GM18508 (cell line): ENCODE measurements around the gene CYREN.
A peak's percentile ranks its signal among the peaks of the same experiment; 100 is the strongest.

Experiments used
- ATAC-seq: cut with Tn5 transposase; IDR thresholded peaks from one replicate; pipeline ENCODE4 v1.9.1; 2021; ENCODE audit warnings: moderate number of reproducible peaks; ENCODE audit not compliant: insufficient read depth, unreplicated experiment

The CYREN gene

DNA sequence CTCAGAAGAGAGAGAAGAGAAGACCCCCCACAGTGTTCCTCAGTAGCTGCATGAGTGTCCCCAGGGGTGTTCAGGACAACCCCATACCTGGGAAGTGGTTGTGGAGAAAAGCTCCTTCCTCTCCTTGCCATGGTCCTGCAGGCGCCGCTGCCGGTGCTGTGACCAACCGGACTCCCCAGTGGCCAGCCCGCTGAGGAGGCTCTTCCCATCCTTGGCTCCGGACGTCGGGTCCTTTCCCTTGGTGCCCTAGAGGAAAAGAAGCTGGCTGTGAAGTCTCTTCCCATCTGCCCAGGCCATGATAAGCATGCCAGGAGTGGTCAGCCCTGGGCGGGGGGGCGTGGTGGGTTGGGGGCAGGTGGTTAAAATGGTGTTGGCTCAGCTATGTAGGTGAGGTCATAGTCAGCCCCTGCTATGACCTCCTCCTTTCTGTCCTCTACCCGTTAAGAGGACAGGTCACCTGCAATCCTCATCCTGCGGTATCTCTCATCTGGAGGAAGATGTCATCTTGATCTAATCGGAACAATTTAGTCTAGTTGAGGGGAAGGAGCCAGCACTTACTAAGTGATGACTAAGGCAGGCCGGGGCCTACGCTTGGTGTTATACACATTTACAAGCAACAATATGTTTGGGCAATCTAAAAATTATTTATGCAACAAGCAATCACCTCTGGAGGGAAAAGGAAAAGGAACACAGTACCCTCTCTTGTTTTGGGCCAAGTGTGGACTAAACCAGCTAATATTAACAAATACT lies 27.6 kb upstream of the CYREN start:
- no peak for ATAC-seq

DNA sequence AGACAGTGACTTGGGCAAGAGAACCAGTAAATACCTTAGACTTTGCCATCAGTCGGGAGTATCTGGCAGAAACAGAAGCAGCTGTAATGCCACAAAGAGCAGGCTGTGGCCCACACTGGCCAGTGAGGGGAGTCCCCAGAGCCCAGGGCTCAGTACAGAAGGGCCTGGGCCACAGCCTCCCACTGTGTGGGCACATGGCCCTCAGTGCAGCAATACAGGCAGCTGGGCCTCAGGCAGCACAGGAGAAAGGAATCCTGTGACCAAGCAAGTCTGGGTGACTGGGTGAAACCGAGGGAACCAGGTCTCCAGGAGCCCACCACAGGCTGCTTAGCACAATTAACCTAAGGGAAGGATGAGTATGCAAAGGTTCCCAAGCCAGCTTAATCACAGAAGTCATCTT lies 26.8 kb upstream of the CYREN start:
- ATAC-seq: no peak

DNA sequence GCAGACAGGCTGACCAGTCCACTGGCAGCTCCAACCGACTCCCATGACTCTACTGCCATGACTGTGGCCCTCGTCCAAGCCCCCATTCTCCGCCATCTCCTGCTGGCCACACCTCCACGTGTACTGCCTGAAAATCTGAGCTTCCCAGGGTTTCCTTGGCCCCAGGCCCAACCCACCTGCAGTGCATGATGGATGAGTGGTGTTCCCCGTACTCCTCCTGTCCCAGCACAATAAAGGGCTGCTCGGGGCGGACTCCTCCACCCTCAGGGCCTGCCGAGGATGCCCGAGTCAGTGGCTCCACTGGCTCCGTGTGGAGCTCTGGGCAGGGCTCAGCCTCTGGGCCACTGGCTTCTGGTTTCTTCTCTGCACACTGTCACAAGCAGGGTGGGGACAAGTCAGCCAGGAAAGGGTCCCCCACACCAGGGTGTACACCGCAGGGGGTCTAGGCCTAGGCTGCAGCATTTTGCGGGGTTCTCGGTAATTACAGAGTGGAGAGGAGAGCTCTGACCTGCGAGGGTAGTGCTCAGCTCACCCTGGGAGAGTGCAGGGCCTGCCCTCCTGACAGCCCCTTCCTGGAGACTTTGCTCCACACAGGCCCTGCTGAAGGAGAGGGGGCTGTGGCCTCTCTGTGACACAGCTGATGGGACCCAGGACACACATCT lies 25.6 kb upstream of the CYREN start:
- no peak for ATAC-seq

DNA sequence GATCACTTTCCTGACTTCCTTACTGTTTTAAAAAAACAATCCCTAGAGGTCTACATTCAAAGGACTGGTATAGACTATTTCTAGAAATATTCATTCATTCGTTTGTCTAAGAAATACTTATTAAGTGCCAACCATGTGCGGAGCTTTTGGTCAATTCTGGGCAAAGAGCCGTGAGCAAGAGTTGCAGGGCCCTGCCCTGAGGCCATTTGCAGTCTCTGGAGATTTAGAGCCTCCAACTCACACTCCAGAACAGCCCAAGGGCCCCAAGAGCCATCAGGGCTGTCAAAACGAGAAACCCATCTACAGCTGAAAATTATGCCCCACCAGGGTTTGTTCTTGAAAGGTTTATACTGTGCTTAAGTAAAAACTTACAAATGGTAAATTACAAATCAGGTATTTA lies 24.6 kb upstream of the CYREN start:
- no peak for ATAC-seq

DNA sequence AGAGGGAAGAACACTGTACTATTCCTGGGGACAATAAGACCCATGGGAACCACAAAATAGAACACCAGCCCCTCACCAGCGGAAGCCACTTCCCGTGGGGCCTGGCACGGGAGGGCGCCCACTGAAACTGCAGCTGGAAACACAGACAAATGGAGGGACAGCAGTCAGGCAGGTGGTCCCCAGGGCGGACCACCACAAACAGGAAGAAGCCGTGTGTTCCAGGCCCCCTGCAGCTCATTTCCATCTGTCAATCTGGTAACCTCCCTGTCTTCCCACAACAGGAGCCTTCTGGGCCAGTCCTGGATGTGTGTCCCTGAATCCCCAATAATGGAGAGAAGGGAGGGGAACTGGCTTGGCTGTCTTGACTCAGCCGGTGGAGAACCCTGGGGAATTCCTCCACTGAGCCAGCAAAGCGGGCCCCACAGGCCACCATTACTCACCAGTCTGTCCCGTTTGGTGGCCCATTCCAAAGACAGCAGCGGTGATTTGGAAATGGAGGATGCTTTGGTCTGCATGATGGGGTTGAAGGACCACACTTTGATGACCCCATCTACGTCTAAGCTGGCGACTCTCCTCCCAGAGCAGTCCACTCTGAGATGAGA lies 24.1 kb upstream of the CYREN start:
- ATAC-seq: no peak

DNA sequence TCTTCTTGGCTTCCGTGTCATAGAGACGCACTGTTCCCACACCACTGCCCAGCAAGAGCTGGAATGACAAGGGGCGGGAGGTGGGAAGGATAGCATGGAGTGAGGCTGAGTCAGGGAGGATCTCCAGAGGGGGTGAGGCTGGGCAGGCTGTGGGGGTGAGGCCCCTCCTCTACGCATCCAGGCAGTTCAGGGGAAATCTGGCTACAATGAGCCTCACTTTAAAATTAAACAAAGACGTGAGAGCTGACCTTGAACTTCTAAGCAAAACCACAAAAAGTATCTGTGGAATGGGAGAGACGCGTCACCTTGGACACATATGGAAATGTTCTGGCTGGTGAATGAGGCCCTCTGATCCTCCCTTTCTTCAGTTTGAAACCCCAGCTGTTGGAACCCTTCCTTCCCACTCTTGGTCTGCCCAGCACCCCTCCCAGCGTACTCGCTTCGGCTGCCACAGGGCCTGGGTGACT lies 23.1 kb upstream of the CYREN start:
- ATAC-seq: no peak

DNA sequence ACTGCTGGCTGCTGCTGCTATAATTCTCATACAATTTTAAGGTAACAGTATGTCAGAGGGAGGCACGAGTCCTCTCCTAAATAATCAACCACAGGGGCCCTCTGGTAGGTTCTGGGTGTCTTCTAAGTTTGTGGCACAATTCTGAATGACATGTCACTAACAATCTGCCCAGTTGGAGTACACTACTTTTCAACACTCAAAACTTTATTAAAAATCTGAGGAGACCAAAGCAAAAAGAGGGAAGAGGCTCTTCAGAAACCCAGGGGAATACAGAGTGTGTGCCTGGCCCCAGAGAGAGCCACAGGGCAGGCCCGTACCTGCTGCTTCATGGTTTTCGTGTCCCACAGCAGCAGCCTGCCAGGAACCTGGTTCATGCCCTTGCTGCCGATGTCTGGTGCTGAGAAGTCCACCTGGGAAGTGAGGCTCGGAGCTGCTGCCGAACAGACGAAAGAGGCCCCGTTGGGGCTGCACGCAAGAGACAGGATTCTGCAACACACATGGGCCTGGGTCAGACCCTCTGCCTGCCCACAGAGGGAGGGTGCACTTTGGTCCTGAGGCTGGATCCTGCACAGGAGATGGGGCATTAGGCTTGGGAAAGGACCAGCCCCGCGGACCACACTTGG lies 22.5 kb upstream of the CYREN start:
- no peak for ATAC-seq

DNA sequence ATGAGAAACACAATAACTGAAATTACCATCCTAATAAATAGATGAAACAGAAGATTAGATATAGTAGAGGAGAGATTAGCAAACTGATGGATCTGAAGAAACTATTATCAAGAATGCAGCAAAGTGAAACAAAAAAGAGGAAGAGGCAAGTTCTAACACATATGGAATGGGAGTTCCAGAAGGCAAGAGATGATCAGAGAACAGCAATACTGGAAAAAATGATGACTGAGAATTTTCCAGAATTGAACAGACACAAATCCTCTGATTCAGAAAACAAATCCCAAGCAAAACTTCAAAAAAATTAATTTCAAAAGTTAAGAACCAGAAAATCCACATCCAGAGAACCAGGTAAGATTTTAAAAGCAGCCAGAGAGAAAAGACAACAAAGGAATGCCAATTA lies 20.2 kb upstream of the CYREN start:
- no peak for ATAC-seq

DNA sequence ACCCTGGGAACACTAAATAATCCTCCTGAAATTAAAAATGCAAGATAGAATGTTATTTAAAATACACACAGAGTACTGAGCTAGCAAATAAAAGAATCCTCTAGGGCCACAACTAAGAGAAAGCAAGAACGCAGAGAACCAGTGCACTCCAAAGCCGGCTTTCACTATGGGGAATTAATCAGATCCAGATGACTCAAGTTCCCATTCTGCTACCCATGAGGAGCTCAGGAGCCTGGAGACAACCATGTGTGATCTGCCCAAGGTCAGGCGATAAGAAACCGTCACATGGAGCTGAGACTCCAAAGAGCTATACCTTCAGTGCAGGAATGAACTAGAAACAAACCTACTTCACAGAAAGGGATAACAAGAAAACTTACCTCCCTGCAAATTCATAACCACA lies 19.5 kb upstream of the CYREN start:
- ATAC-seq: no peak

DNA sequence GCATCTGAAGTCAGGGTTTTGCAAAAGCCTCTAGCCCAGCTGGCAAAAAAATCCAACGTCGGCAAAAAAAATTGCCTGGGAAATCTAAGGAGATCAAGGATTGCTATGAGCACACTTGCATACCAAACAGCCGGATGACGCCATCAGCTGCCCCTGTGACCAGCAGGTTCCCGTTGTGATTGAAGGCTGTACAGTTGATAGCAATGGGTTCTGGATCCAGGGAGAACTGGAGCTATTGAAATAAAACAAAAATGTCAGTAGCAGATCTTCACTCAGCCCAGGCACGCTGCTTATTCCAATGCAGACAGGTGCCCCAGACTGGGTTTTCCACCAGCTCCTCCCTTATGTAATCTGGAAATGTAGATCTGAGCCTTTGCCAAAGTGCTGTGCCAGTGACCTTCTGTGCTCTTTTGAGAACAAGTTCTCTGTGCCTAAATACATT lies 18.7 kb upstream of the CYREN start:
- no peak for ATAC-seq

DNA sequence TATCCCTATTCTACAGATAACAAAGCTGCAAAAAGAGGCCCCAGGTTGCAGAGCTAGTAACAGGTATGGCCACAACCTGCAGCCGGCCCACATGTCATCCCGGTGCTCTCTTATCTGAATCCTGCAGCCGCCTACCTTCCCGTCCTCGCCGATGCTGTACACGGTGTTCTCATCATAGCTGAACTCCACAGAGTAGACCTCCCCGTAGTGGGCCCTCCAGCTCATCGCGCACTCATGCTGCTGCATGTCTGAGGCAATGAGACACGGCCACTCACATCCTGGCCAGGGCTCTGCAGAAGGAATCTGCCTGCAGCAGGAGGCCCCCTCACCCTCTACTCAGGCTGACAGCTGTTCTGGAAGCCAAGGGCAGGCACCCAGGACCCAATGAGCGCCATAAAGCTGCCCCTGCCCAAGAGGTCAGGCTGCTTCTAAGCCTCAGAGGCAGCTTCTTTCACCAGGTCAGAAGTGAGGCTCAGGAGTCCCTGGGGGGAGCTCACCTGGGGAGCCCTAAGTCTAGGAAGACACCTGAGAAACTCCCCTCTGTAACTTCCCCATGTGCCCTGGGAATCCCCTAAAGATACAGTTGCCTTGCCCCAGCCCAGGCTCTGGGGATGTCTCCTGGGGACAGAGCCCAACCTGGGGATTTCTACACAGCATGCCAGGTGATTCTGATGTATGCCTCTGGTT lies 17.9 kb upstream of the CYREN start:
- ATAC-seq: no peak

DNA sequence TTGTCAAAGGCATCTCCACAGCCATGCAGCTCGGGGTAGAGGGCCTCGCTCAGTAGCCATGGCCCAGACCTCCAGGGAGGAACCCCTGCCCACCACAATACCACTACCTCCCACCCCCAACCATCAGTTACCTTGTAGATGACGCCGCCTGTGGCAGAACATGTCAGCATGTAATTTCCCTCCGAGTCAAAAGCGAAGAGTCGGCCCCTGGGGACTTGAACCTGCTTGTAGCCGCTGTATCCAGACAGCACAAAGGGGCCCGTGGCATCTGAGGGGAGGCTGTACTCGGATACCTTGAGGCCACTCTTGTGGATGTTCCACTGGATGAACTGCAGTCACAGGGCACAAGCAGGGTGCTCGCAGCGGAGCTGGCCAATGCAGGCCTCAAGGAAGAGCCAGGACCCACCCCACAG lies 16.3 kb upstream of the CYREN start:
- peak; percentile 39 for ATAC-seq

DNA sequence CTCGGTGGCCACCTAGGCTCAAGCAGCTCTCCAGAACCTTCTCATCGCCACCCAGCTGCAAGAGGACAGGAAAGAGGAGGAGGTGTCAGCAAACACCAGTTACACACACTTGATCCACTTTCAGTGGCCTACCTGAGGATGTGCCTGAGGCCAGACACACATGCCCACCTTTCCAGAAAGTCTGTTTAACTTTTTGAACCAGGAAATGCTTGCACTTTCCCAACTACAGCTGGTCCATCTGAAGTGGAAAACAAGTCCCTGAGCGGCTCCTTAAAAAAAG lies 15.7 kb upstream of the CYREN start:
- no peak for ATAC-seq

DNA sequence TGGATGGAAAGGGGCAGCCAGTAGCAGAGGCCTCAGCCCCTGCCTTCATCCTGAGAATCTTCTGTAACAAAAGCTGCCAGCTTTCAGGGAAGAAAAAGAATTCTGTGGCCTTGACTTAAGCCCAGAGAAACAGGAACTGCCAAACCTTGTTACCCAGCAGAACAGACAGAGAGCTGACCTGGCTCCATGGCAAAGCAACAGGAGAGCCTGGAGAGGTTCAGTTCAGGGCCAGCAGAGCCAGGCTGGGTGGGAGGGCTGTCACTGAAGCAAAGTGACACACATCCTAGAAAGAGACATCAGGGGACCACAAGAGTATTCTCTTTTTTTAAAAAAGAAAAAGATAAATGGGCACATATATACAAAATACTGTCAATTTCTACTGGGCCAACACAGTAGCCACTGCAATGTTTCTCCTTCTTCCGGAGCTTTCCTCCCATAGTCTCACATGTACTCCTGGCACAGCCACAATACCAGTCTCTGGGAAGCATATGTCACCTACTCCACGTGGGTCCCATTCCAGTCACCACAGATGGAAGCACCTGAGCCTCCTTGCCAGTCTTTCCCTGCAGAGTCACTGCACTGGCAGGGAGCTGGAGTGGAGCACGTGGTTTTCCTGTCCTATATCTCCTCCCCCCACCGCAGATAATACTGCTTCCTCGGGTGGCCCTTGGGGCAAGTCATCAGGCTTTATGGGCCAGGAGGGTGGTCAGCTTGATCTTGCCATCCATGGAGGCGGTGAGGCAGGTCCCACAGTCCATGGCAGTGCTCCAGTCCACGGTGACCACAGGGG lies 15.2 kb upstream of the CYREN start:
- no peak for ATAC-seq

DNA sequence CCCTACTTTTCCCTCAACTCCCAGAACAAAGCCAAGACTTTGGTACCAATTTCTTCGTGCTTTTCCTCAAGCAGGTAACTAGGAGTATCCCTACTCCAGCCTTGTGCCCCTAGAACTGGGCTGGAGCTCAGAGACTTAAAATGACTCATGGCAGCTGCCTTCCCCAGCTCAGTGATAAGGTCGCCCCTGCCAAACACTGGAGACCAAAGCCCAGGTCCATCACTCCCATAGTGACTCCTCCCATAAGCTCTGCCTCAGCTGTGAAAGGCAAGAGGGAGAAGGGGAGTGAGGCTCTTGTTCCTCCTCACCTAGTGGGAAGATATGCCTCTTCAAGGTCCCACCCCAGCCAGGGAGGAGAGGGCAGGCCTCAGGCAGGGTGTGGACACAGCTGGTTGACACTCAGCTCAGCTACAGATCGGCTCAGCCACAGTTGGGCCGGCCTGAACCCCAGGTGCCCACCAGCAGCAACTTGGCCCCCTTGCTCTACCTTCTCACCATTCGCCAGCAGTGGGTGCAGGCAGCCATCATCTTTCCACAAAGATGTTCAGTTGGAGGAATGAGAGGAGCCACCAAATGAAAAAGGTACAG lies 13.8 kb upstream of the CYREN start:
- no peak for ATAC-seq

DNA sequence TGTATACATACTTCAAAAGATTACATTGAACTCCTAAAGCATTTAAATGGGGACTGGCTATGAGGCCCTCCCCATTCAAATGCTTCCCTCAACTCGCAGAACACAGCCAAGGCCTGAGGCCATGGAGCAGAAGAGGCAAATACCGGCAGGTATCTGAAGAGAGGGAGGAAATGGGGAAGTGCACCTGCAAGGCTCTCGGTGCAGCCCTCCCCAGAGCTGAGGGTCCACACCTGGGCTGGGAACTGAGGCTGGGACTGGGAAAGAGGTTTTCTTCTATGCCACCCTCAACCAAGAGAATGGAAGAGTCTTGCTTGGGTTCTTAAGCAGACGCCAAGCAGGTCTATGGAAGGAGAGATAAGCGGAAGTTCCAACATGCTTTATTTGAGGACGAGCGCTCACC lies 13.0 kb upstream of the CYREN start:
- ATAC-seq: no peak

DNA sequence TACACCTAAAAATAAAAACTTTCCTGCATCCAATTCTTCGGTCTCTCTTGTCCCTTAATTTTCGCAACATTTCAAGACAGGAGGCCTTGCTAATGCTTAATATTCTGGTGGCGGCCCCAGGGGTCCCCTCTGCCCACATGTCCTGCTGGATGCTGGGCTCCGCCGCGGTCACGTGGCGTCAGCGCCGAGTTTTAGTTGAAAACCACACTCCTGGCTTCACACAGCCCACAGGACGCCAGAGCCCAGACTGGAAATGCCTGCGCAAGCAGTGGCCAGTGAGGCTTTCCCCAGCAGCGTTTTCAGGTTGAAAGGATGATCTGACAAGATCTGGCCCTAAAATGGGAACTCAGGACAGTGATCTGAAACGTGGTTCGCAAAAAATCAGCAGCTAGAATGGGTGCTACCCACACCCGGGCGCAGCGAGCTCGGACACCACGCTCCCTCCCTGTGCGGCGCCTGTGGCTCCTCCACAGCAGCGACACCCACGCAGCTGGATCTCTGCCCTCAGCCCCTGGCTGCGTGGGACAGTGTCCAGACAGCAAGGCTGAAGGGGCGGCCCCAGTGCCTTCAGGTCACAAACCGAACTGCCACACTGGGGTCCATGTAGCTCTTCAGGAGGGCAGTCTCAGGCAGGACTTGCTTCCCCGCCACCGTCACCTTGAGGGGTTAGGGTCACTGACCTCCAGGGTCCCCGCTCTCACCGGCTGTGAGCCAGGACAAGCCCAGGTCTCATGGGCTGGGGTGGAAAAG lies 11.6 kb upstream of the CYREN start:
- ATAC-seq: no peak

DNA sequence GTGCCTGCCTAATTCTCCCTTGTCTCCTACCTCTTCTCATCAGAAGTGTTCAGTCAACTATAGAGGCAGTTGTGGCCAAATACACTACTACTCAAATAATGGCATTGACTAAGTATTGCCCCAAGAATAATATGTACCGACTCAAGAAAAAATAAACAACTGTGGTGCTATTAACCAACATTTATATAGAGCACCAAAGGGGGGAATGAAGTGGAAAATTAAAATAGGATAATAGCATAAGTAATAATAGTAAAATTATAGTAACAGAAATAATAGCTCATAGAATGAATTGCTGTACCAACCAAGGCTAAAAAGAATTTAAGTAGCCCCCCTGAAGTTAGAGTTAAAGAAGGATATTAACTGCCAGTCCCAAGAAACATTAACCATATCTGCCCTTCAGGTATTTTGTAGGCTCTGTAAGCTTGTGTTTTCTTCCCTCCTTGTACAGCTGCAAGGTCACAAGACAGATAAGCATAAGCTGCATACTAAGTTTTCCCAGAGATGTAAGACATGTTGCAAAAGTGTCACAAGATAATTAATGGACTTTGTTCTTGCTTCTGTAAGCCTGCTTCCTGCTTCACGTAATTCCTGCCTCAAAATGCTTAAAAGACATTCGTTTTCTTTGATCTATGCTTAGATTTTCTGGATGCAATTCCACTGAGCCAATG lies 10.9 kb upstream of the CYREN start:
- ATAC-seq: no peak
